ENCODE data around the gene SEMA6A. TPM values are rescaled to one million over a fixed set of nuclear protein-coding genes. Genes with fewer than 3 reads are reported as not detected.

Gene SEMA6A
- total RNA-seq, 1 donor from 2014 or later: 84.2 TPM

DNA sequence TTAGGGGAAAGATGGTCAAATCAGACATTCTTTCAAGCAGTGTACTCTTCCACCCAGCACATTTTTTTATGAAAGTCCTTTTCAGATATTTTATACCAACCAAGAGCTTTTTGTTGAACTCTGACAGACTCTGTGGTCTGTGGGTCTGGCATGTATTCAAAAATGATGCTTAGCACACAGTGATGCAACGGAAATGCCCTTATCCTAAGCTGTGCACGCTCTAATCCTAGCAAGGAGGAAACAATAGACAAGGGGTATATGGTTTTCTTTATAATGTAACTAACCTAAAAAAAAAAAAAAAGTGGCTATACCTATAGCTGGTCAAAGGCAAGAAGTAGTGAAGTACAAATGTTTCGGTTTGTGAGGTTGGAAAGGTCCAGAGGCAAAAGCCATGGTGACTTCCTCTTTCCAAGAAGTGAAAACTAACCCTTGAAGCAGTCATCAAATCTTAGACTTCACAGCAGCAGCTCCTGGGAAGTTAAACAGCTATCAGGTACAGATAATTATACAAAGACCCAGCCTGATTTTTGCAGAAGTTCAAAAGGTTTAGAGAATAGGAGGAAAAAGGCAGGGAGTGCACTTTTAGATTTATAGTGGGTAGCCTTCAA is 82.5 kb downstream of the SEMA6A start:
- Mint-ChIP-seq H3K9me3 (no peaks in the 10 kb centered on the region), H3K27me3 (no peaks in the 10 kb centered on the region), H3K36me3 (peaks cover 75% of the 10 kb centered on the region), H3K4me1 (ENCODE audit: unreplicated experiment) (peaks cover 46% of the 10 kb centered on the region), H3K27ac (no peak overlapping the region), H3K4me3 (peak overlapping the region; percentile 26)
- TF ChIP-seq, protein P1, sequence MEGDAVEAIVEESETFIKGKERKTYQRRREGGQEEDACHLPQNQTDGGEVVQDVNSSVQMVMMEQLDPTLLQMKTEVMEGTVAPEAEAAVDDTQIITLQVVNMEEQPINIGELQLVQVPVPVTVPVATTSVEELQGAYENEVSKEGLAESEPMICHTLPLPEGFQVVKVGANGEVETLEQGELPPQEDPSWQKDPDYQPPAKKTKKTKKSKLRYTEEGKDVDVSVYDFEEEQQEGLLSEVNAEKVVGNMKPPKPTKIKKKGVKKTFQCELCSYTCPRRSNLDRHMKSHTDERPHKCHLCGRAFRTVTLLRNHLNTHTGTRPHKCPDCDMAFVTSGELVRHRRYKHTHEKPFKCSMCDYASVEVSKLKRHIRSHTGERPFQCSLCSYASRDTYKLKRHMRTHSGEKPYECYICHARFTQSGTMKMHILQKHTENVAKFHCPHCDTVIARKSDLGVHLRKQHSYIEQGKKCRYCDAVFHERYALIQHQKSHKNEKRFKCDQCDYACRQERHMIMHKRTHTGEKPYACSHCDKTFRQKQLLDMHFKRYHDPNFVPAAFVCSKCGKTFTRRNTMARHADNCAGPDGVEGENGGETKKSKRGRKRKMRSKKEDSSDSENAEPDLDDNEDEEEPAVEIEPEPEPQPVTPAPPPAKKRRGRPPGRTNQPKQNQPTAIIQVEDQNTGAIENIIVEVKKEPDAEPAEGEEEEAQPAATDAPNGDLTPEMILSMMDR (conservative IDR thresholded peaks at IDR 0.05): no peak
- DNase-seq (ENCODE audit: extremely low spot score, unreplicated experiment): no peak

DNA sequence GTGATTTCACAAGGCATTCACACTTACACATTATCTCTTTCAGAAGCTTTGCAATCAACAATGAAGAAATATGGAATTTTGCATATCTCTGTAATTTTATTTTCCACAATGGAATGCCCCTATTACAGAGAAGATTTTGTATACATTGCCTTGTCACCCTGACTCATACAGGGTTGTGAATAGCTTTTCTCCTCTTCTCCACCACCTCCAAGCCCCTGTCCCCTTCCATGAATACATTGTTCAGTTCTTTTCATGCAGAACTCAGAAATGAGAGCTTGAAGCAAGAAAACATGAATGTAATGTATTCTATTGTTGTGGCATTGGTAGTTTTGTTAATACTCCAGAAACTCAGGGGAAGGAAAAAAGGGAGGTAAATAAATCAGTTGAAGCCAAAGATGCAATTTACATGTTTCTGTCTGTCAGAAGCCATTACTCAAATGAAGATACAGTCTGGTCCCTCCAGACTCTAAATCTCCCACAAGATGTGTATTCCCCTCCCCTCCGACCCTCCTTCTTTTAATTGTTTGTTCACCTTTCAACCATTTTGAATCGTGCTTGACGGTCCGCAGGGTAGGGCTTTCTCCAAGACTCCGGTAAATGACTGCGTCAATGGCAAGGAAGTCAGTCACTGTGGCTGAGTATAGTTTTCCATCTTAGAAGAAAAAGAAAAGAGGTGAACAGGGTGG is 86.1 kb downstream of the SEMA6A start:
- TF ChIP-seq, protein P1 (conservative IDR thresholded peaks at IDR 0.05): no peak
- Mint-ChIP-seq H3K9me3 (no peaks in the 10 kb centered on the region), H3K27ac (peak overlapping the region; percentile 57), H3K4me3 (no peak overlapping the region), H3K27me3 (no peaks in the 10 kb centered on the region), H3K36me3 (peaks cover 77% of the 10 kb centered on the region), H3K4me1 (ENCODE audit: unreplicated experiment) (peaks cover 30% of the 10 kb centered on the region)
- no peak for DNase-seq (ENCODE audit: extremely low spot score, unreplicated experiment)

DNA sequence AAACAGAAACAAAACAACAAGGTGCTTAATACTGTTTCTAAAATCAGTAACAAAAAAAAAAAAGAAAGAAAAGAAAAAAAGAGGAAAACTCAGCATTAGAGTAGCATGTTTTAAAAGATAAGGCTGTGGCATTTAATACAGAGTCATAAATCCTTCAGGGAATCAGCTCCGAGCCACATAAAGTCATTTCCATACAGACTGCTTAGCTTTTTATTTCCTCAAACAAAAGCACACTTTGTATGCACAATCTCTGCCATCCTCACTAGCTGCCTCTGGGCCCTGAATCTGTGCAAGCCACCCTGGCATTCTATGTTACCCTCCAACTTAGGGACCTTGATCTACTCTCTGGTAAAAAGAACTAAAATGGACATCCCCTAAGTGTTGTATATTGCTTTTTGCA is 87.6 kb downstream of the SEMA6A start:
- Mint-ChIP-seq H3K4me1 (ENCODE audit: unreplicated experiment) (peaks cover 20% of the 10 kb centered on the region), H3K9me3 (no peaks in the 10 kb centered on the region), H3K4me3 (no peak overlapping the region), H3K36me3 (peaks cover 80% of the 10 kb centered on the region), H3K27me3 (no peaks in the 10 kb centered on the region), H3K27ac (no peak overlapping the region)
- no peak for DNase-seq (ENCODE audit: extremely low spot score, unreplicated experiment)
- TF ChIP-seq, protein P1 (conservative IDR thresholded peaks at IDR 0.05): no peak

DNA sequence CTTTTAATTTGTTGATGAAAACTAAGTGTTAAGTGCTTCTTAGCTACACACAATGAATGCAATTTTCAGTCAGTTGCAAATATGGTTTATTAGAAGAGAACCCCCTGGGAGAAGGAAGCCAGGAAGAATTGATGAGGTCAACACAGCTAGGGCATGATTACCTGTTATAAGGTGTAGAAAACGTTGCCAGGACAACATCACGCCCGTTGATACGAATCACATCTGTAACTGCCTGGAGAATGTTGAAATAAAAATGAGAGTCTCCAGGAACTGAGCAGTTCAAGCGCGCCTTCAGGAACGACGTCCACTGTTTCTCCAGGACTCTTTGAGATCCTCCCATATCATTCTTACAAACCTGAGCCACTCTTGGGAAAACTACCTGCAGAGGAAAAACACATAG is 88.0 kb downstream of the SEMA6A start:
- Mint-ChIP-seq H3K27me3 (no peaks in the 10 kb centered on the region), H3K4me3 (no peak overlapping the region), H3K9me3 (no peaks in the 10 kb centered on the region), H3K27ac (no peak overlapping the region), H3K36me3 (peaks cover 78% of the 10 kb centered on the region), H3K4me1 (ENCODE audit: unreplicated experiment) (peaks cover 17% of the 10 kb centered on the region)
- TF ChIP-seq, protein P1 (conservative IDR thresholded peaks at IDR 0.05): no peak
- DNase-seq (ENCODE audit: extremely low spot score, unreplicated experiment): no peak

- peaks cover 80% of the 10 kb centered on the region for H3K36me3 Mint-ChIP-seq
- peaks cover 13% of the 10 kb centered on the region for H3K4me1 Mint-ChIP-seq (ENCODE audit: unreplicated experiment)
- TF ChIP-seq, protein P1 (conservative IDR thresholded peaks at IDR 0.05): no peak
- no peaks in the 10 kb centered on the region for H3K27me3 Mint-ChIP-seq
- no peak for DNase-seq (ENCODE audit: extremely low spot score, unreplicated experiment)
- no peak overlapping the region for H3K27ac Mint-ChIP-seq
- H3K9me3 Mint-ChIP-seq: peaks cover 4% of the 10 kb centered on the region
- H3K4me3 Mint-ChIP-seq: no peak overlapping the region
Measured at GRCh38 chr5:116484645-116485044, 90.0 kb downstream of the SEMA6A start.

All from type B pancreatic cell (in vitro differentiated cells).